Hepatocyte (in vitro differentiated cells): Measurements from ENCODE around the gene CAV3. TPM values are rescaled to one million over a fixed set of nuclear protein-coding genes. Genes with fewer than 3 reads are reported as not detected.

Source experiments
- DNase-seq: peaks from one replicate; pipeline ENCODE4 v3.0.0-alpha.2; 2016; ENCODE audit warnings: low spot score
- H2AFZ ChIP-seq: fragments of 200-600 bp; sonication (generic); 2 replicates; pipeline ENCODE4 v1.6.0; 2016; ENCODE audit warnings: antibody characterized with exemption, mild to moderate bottlenecking
- H3K27ac ChIP-seq: fragments of 200-600 bp; sonication (generic); 2 replicates; pipeline ENCODE4 v1.5.1; 2016; ENCODE audit warnings: mild to moderate bottlenecking
- H3K27me3 ChIP-seq: fragments of 200-600 bp; sonication (generic); 2 replicates; pipeline ENCODE4 v1.6.1; 2016
- H3K36me3 ChIP-seq: fragments of 200-600 bp; sonication (generic); replicated peaks from 2 replicates; pipeline ENCODE4 v1.5.1; 2016; ENCODE audit warnings: low read depth; ENCODE audit not compliant: insufficient read depth
- H3K4me1 ChIP-seq: fragments of 200-600 bp; sonication (generic); 2 replicates; pipeline ENCODE4 v1.5.1; 2016; ENCODE audit warnings: mild to moderate bottlenecking, moderate library complexity; ENCODE audit not compliant: insufficient read depth
- H3K4me2 ChIP-seq: fragments of 200-600 bp; sonication (generic); 2 replicates; pipeline ENCODE4 v1.6.0; 2016
- H3K4me3 ChIP-seq: fragments of 200-600 bp; sonication (generic); 2 replicates; pipeline ENCODE4 v1.5.1; 2016; ENCODE audit warnings: mild to moderate bottlenecking
- H3K79me2 ChIP-seq: fragments of 200-600 bp; sonication (generic); 2 replicates; pipeline ENCODE4 v1.6.0; 2017; ENCODE audit warnings: mild to moderate bottlenecking
- H3K9me2 ChIP-seq: fragments of 200-600 bp; sonication (generic); replicated peaks from 2 replicates; pipeline ENCODE4 v1.6.0; 2017; ENCODE audit warnings: mild to moderate bottlenecking; ENCODE audit not compliant: insufficient read depth
- H3K9me3 ChIP-seq: fragments of 200-600 bp; sonication (generic); 2 replicates; pipeline ENCODE4 v1.5.1; 2016; ENCODE audit warnings: low read depth, mild to moderate bottlenecking
- H4K20me1 ChIP-seq: fragments of 200-600 bp; sonication (generic); 2 replicates; pipeline ENCODE4 v1.6.0; 2016; ENCODE audit warnings: mild to moderate bottlenecking; ENCODE audit not compliant: insufficient read depth, poor library complexity, severe bottlenecking
- EZH2 ChIP-seq: fragments of 200-600 bp; sonication (generic); IDR thresholded peaks from 2 replicates; pipeline ENCODE4 v1.6.1; 2016; ENCODE audit warnings: antibody characterized with exemption, mild to moderate bottlenecking, borderline replicate concordance
- EZH2phosphoT487 ChIP-seq: fragments of 200-600 bp; sonication (generic); IDR thresholded peaks from one replicate; pipeline ENCODE4 v1.6.1; 2018; ENCODE audit warnings: antibody characterized with exemption, mild to moderate bottlenecking, low read depth, moderate library complexity; ENCODE audit not compliant: unreplicated experiment, severe bottlenecking
- WGBS: methylation state at CpG from one replicate; pipeline ENCODE4 v1.1.6; 2016; ENCODE audit warnings: low lambda C conversion rate; ENCODE audit errors: missing lambda C conversion rate; 5-methylcytosine and 5-hydroxymethylcytosine counted together
- polyA plus RNA-seq: library from polyadenylated mRNA; unstranded; fragments of >200 nt; fragmentation: Nextera tagmentation; extraction: Ambion mirVana; gene quantifications from 2 replicates; pipeline ENCODE4 v1.2.1, GENCODE V29; 2016
- total RNA-seq: library from RNA; depleted of rRNA; stranded (reverse); fragments of >200 nt; gene quantifications from 2 replicates; pipeline ENCODE4 v1.2.3, GENCODE V29; 2014
- TF ChIP-seq, protein P1 (sequence below): fragments of 200-600 bp; sonication (generic); IDR thresholded peaks from 2 replicates; pipeline ENCODE4 v1.5.1; 2016; ENCODE audit warnings: antibody characterized with exemption, mild to moderate bottlenecking; ENCODE audit not compliant: poor library complexity

Gene CAV3
- total and polyA plus RNA-seq, 2 experiments from 2014 or later: not detected

DNA sequence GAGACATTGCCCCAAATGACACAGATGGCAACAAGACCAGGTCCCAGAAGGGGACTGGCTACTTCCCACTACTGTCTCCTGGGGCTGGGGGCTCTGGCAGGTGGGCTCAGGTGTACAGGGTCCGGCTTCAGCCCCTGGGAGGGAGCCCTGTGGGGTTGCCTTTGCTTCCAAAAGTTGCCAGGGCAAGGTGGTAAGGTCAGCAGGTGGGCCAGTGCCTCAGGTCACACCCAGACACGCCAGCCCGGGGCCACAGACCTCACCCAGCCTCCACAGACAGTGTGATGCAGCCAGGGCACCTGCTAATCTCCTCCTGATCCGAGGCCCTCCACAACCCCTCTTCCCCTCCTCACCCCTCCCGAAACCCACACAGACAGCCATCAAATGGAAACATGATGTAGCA is 28.3 kb downstream of the CAV3 start:
- H3K9me3 ChIP-seq: no peaks in the 10 kb centered on the region
- DNase-seq: no peak
- no peaks in the 10 kb centered on the region for H3K27me3 ChIP-seq
- no peak overlapping the region for H2AFZ ChIP-seq
- no peak overlapping the region for H3K4me3 ChIP-seq
- H4K20me1 ChIP-seq: no peaks in the 10 kb centered on the region
- TF ChIP-seq EZH2phosphoT487 (no peak), EZH2 (no peak)
- TF ChIP-seq, protein P1, sequence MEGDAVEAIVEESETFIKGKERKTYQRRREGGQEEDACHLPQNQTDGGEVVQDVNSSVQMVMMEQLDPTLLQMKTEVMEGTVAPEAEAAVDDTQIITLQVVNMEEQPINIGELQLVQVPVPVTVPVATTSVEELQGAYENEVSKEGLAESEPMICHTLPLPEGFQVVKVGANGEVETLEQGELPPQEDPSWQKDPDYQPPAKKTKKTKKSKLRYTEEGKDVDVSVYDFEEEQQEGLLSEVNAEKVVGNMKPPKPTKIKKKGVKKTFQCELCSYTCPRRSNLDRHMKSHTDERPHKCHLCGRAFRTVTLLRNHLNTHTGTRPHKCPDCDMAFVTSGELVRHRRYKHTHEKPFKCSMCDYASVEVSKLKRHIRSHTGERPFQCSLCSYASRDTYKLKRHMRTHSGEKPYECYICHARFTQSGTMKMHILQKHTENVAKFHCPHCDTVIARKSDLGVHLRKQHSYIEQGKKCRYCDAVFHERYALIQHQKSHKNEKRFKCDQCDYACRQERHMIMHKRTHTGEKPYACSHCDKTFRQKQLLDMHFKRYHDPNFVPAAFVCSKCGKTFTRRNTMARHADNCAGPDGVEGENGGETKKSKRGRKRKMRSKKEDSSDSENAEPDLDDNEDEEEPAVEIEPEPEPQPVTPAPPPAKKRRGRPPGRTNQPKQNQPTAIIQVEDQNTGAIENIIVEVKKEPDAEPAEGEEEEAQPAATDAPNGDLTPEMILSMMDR: no peak
- no peak overlapping the region for H3K27ac ChIP-seq
- H3K4me2 ChIP-seq: no peak overlapping the region
- H3K9me2 ChIP-seq: no peaks in the 10 kb centered on the region
- no peaks in the 10 kb centered on the region for H3K36me3 ChIP-seq
- no peaks in the 10 kb centered on the region for H3K79me2 ChIP-seq
- no peaks in the 10 kb centered on the region for H3K4me1 ChIP-seq
- 87% methylated on average over 5 of the region's 5 CpGs for WGBS

DNA sequence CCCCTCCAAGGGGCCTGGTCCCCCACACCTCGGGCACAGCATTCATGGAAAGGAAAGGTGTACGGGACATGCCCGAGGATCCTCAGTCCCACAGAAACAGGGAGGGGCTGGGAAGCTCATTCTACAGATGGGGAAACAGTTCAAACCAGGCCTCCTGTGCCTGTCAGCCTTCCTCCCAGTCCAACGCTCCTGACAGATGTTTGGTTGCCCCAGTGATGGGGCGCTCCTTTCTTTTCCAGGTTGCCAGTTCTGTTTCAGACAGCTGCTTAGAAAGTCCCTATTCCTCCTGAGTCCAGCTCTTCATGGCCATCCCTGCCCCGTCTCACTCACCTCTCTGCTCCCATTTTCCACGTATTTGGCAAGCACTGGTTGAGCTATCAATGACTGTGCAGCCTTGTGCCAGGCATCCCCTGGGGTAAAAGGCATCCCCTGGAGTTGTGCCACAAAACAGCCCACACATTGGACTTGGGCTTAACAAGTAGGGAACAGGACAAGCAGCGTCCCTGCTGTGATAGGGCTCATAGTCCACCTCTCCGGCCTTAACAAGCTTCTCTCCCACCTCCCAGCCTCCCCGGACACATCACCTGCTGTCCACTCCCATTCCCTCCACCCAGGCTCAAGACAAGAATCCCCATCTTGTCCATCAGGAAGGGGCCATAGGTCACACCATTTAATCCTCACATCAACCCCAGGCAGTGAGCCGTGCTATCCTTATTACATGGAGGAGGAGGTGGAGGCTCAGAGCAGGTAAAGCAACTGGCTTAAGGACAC is 29.2 kb downstream of the CAV3 start:
- no peak for DNase-seq
- no peaks in the 10 kb centered on the region for H3K4me1 ChIP-seq
- H3K9me3 ChIP-seq: no peaks in the 10 kb centered on the region
- no peak overlapping the region for H3K4me3 ChIP-seq
- no peaks in the 10 kb centered on the region for H3K79me2 ChIP-seq
- H3K27ac ChIP-seq: no peak overlapping the region
- no peaks in the 10 kb centered on the region for H3K36me3 ChIP-seq
- no peak overlapping the region for H2AFZ ChIP-seq
- no peaks in the 10 kb centered on the region for H4K20me1 ChIP-seq
- WGBS: 90% methylated on average over 11 of the region's 11 CpGs
- TF ChIP-seq, protein P1: no peak
- no peak for TF ChIP-seq EZH2phosphoT487
- no peak for TF ChIP-seq EZH2
- no peaks in the 10 kb centered on the region for H3K27me3 ChIP-seq
- no peak overlapping the region for H3K4me2 ChIP-seq
- H3K9me2 ChIP-seq: no peaks in the 10 kb centered on the region

DNA sequence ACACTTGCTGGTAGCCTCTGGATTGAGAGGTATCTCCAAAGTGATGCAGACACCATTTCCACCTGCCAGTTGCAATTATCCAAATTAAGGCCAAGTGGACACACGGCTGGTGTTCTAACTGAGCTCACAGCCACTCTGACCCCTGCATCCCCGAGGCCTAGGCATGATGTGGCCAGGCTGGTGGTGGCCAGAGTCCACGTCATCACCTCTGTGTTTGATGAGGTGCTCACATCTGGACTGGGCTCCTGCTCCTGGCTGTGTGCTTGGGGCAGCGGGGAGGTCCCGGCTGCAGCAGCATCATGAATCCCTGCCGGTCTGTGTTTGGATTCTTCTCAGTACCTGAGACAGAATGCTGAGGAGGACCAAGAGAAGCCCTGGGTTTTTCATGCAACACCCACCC is 30.9 kb downstream of the CAV3 start:
- DNase-seq: no peak
- no peaks in the 10 kb centered on the region for H3K9me2 ChIP-seq
- H3K9me3 ChIP-seq: no peaks in the 10 kb centered on the region
- no peaks in the 10 kb centered on the region for H3K36me3 ChIP-seq
- peaks cover 2% of the 10 kb centered on the region for H3K4me1 ChIP-seq
- H2AFZ ChIP-seq: no peak overlapping the region
- H3K4me3 ChIP-seq: no peak overlapping the region
- peaks cover 10% of the 10 kb centered on the region for H3K27me3 ChIP-seq
- TF ChIP-seq, protein P1: no peak
- TF ChIP-seq EZH2phosphoT487 (no peak), EZH2 (no peak)
- no peaks in the 10 kb centered on the region for H4K20me1 ChIP-seq
- no peaks in the 10 kb centered on the region for H3K79me2 ChIP-seq
- H3K4me2 ChIP-seq: no peak overlapping the region
- 93% methylated on average over 6 of the region's 6 CpGs for WGBS
- H3K27ac ChIP-seq: no peak overlapping the region
